ENCODE measurements around the gene GPR34.
A peak's percentile ranks its signal among the peaks of the same experiment; 100 is the strongest.

The GPR34 gene

DNA sequence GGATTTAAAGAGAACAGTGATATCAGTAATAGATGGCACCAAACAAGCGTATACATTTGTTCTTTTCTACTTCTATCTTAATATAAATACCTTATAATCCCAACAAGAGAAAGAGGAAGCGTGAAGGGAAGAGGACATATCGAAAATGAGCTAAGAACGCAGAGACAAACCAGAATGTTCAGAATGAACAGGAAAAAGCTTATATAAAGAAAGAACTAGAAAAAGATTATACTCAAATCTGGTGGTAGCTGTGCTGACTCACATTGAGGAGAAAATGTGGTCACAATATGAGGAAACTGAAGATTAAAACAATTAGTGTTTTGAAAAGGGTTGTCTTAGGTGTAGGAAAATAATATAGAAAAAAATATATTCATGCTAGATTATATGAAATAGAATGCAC, 2.0 kb upstream of the GPR34 start:
- no peak for TF ChIP-seq CTCF (IDR thresholded peaks at IDR 0.05; ENCODE audit: low read depth, low read length, missing control alignments)
- in situ Hi-C loops (cut with HindIII; ENCODE audit: low pct_ligation_motif_present, low sequenced_read_pairs): no loop called here
- no peak for DNase-seq
- no peaks in the 10 kb centered on the region for H3K36me3 ChIP-seq (replicated peaks)
- no peak overlapping the region for H3K4me3 ChIP-seq (ENCODE audit: low read depth, low read length)
- no peaks in the 10 kb centered on the region for H3K27me3 ChIP-seq (replicated peaks)
- no peak overlapping the region for H3K27ac ChIP-seq

DNA sequence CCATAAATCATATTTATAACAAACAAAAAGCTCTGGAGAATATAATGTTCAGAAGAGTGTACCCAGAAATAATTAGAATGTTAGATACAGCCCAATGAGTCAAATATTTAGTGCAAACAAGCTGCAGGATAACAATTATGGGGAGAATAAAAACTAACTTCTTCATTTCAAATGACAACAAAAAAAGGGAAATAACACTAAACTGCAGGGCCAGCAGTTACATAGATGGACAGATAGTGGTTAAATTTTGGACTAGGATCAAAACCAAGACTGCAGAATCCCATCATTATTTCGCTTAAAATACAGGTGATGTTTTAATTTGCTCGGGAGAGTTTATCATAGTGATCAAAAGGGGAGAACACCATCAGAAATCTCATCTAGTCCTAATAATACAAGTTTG, 617 bp upstream of the GPR34 start:
- in situ Hi-C loops (cut with HindIII; ENCODE audit: low pct_ligation_motif_present, low sequenced_read_pairs): no loop called here
- Histone ChIP-seq H3K36me3 (replicated peaks) (no peaks in the 10 kb centered on the region), H3K27ac (no peak overlapping the region), H3K4me3 (ENCODE audit: low read depth, low read length) (no peak overlapping the region), H3K27me3 (replicated peaks) (no peaks in the 10 kb centered on the region)
- no peak for DNase-seq
- no peak for TF ChIP-seq CTCF (IDR thresholded peaks at IDR 0.05; ENCODE audit: low read depth, low read length, missing control alignments)

DNA sequence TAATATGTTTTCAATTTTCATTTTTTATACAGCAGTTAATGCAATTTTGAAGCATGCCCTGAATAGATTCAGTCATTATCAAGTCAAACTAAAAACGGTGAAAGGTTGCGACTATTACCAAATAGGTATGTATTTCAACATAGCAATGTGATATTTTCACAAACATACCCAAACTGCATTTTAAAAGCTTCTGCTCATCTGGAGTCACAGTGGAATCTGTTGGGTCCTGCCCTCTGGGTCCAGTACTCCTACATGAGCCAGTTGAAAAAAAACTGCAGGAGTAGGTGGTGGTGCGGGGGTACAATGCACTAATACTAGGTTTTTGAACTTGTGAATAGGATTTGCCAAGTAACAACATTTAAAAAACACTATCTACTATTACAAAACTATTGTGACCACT, 938 bp downstream of the GPR34 start:
- Histone ChIP-seq H3K27ac (no peak overlapping the region), H3K36me3 (replicated peaks) (no peaks in the 10 kb centered on the region), H3K27me3 (replicated peaks) (no peaks in the 10 kb centered on the region), H3K4me3 (ENCODE audit: low read depth, low read length) (no peak overlapping the region)
- in situ Hi-C loops (cut with HindIII; ENCODE audit: low pct_ligation_motif_present, low sequenced_read_pairs): no loop called here
- no peak for DNase-seq
- no peak for TF ChIP-seq CTCF (IDR thresholded peaks at IDR 0.05; ENCODE audit: low read depth, low read length, missing control alignments)

DNA sequence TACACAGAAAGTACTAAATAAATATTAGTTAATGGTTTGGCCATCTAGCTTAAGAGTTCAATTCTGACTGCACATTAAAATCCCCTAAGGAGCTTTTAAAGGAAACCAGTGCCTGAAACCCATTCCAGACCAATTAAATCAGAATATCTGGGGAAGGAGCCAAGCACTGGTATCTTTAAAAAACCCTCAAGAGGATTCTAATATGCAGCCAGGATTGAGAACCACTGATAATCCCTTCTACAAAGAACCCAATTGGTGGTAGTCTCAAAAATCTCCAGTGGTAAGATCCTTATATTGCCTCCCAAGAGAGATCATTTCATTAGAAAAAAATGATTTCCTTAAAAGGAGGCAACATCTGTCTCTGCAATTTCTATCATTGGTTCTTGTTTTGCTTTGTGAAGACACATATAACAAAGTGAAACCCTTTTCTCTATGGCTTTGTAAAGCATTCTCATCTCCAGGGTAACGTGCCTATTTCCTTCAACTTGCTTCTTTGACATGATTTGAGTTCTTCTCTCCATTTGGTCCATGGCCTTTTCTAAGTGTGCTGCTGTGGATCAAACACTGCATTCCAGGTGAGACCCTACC, 3.5 kb downstream of the GPR34 start:
- TF ChIP-seq CTCF (IDR thresholded peaks at IDR 0.05; ENCODE audit: low read depth, low read length, missing control alignments): no peak
- peak; percentile 47 for DNase-seq
- no peaks in the 10 kb centered on the region for H3K27me3 ChIP-seq (replicated peaks)
- in situ Hi-C loops (cut with HindIII; ENCODE audit: low pct_ligation_motif_present, low sequenced_read_pairs): no loop called here
- no peak overlapping the region for H3K4me3 ChIP-seq (ENCODE audit: low read depth, low read length)
- no peaks in the 10 kb centered on the region for H3K36me3 ChIP-seq (replicated peaks)
- H3K27ac ChIP-seq: peak overlapping the region; percentile 30

DNA sequence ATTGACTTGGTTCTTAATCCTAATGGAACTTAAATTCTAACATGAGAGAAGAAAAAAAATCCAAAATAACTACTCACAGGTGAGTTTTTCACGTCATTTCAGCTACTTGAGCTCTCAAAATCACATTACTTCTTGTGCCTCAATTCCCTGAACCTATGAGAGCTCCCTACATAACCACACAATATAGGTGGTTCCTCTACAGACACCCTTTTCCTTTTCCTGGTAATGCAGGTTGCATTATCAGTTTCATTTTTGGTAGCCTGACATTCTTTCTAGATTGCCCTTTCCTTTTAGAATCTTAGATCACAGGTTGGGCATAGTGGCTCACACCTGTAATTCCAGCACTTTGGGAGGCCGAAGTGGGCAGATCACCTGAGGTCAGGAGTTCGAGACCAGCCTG, 4.3 kb downstream of the GPR34 start:
- in situ Hi-C loops (cut with HindIII; ENCODE audit: low pct_ligation_motif_present, low sequenced_read_pairs): no loop called here
- H3K4me3 ChIP-seq (ENCODE audit: low read depth, low read length): no peak overlapping the region
- TF ChIP-seq CTCF (IDR thresholded peaks at IDR 0.05; ENCODE audit: low read depth, low read length, missing control alignments): no peak
- H3K27ac ChIP-seq: no peak overlapping the region
- no peaks in the 10 kb centered on the region for H3K27me3 ChIP-seq (replicated peaks)
- no peak for DNase-seq
- no peaks in the 10 kb centered on the region for H3K36me3 ChIP-seq (replicated peaks)

GRCh38 chrX:41695426-41695825, 6.7 kb downstream of the GPR34 start:
- H3K27ac ChIP-seq: no peak overlapping the region
- TF ChIP-seq CTCF (IDR thresholded peaks at IDR 0.05; ENCODE audit: low read depth, low read length, missing control alignments): no peak
- H3K27me3 ChIP-seq (replicated peaks): no peaks in the 10 kb centered on the region
- no peak overlapping the region for H3K4me3 ChIP-seq (ENCODE audit: low read depth, low read length)
- no peaks in the 10 kb centered on the region for H3K36me3 ChIP-seq (replicated peaks)
- no peak for DNase-seq
- in situ Hi-C loops (cut with HindIII; ENCODE audit: low pct_ligation_motif_present, low sequenced_read_pairs): no loop called here
